ENCODE measurements around the gene ADGRD2.
"Not testable (repeated sequence)": the region's sequence is repeated elsewhere in the genome, so short reads cannot be mapped to it uniquely, and the experiment has no call there.

Gene ADGRD2

DNA sequence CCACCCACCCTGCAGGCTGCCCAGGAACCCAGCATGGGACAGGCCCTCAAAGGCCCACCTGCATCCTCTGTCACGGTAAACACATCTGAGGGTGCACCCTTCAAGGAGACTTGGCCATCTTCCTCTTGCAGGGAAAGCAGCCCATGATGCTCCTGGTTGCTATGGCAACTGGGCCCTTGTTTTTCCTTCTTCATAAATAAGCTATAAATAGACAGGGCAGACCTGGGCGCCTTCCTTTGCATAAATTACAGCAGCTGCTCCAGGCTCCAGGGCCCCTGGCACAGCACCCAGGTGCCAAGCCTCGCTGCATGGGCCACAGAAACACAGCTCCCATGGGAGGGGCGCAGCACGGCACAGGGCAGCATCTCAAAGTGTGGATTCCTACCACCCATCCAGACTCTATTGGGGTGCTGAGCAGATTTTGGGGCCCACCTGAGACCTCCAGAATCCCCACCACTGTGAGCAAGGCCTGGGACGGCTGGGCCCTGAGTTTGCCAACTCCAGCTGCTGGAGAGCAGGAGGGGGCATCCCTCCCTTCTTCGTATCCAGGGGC is 29.2 kb upstream of the ADGRD2 start:
- H3K27me3 ChIP-seq (ENCODE audit: control insufficient read depth in 1 of 2, insufficient read depth in 2 of 2, low read length in 2 of 2): no peaks in the 10 kb centered on the region
- no peak overlapping the region for H3K9ac ChIP-seq (ENCODE audit: low read length)
- H3K27ac ChIP-seq (ENCODE audit: low read depth, low read length): no peak overlapping the region
- no peaks in the 10 kb centered on the region for H3K36me3 ChIP-seq (ENCODE audit: insufficient read depth, low read length)
- H3K9me3 ChIP-seq (ENCODE audit: low read length): no peaks in the 10 kb centered on the region
- H3K4me3 ChIP-seq (ENCODE audit: low read depth in 1 of 2, low read length in 2 of 2): no peak overlapping the region
- peaks cover 14% of the 10 kb centered on the region for H3K4me1 ChIP-seq (ENCODE audit: insufficient read depth, low read length)

GRCh38 chr9:124423155-124423554 is 27.1 kb upstream of the ADGRD2 start:
- Histone ChIP-seq H3K9me3 (ENCODE audit: low read length) (no peaks in the 10 kb centered on the region), H3K9ac (ENCODE audit: low read length) (no peak overlapping the region), H3K27ac (ENCODE audit: low read depth, low read length) (no peak overlapping the region), H3K27me3 (ENCODE audit: control insufficient read depth in 1 of 2, insufficient read depth in 2 of 2, low read length in 2 of 2) (no peaks in the 10 kb centered on the region), H3K36me3 (ENCODE audit: insufficient read depth, low read length) (no peaks in the 10 kb centered on the region), H3K4me1 (ENCODE audit: insufficient read depth, low read length) (peaks cover 14% of the 10 kb centered on the region), H3K4me3 (ENCODE audit: low read depth in 1 of 2, low read length in 2 of 2) (no peak overlapping the region)

DNA sequence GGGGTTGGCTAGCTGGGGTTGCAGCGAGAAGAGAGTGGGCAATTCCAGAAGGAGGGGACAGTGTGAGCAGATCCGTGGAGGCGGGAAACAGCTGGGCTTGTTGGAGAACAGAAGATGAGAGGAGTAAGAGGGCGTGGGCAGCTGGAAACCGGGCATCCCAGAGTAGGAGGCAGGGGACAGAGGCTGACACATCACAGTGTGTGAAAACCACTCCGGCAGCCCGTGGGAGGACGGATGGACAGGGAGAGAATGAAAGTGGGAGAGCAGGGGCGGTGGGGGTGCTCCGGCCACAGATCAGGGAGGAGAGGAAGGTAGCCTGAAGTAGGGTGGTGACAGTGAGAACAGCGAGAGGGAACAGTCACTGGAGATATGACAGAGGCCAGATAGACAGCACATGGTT is 26.7 kb upstream of the ADGRD2 start:
- H3K27ac ChIP-seq (ENCODE audit: low read depth, low read length): no peak overlapping the region
- no peak overlapping the region for H3K9ac ChIP-seq (ENCODE audit: low read length)
- no peaks in the 10 kb centered on the region for H3K36me3 ChIP-seq (ENCODE audit: insufficient read depth, low read length)
- H3K9me3 ChIP-seq (ENCODE audit: low read length): no peaks in the 10 kb centered on the region
- peaks cover 14% of the 10 kb centered on the region for H3K4me1 ChIP-seq (ENCODE audit: insufficient read depth, low read length)
- H3K4me3 ChIP-seq (ENCODE audit: low read depth in 1 of 2, low read length in 2 of 2): no peak overlapping the region
- no peaks in the 10 kb centered on the region for H3K27me3 ChIP-seq (ENCODE audit: control insufficient read depth in 1 of 2, insufficient read depth in 2 of 2, low read length in 2 of 2)

DNA sequence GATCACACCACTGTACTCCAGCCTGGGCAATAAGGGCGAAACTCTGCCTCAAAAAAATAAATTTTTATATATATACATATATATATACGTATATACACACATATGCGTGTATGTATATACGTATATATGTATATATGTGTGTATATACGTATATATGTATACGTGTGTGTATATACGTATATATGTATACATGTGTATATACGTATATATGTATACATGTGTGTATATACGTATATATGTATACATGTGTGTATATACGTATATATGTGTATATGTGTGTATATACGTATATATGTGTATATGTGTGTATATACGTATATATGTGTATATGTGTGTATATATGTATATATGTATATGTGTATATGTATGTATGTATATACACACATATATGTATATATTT is 24.5 kb upstream of the ADGRD2 start:
- H3K9ac ChIP-seq (ENCODE audit: low read length); H3K4me3 ChIP-seq (ENCODE audit: low read depth in 1 of 2, low read length in 2 of 2); H3K9me3 ChIP-seq (ENCODE audit: low read length); H3K36me3 ChIP-seq (ENCODE audit: insufficient read depth, low read length); H3K27me3 ChIP-seq (ENCODE audit: control insufficient read depth in 1 of 2, insufficient read depth in 2 of 2, low read length in 2 of 2); H3K4me1 ChIP-seq (ENCODE audit: insufficient read depth, low read length); H3K27ac ChIP-seq (ENCODE audit: low read depth, low read length): not testable (repeated sequence)

- Histone ChIP-seq H3K27me3 (ENCODE audit: control insufficient read depth in 1 of 2, insufficient read depth in 2 of 2, low read length in 2 of 2) (no peaks in the 10 kb centered on the region), H3K9ac (ENCODE audit: low read length) (no peak overlapping the region), H3K4me1 (ENCODE audit: insufficient read depth, low read length) (no peaks in the 10 kb centered on the region), H3K27ac (ENCODE audit: low read depth, low read length) (no peak overlapping the region), H3K36me3 (ENCODE audit: insufficient read depth, low read length) (no peaks in the 10 kb centered on the region), H3K4me3 (ENCODE audit: low read depth in 1 of 2, low read length in 2 of 2) (no peak overlapping the region), H3K9me3 (ENCODE audit: low read length) (no peaks in the 10 kb centered on the region)
These were observed 23.9 kb upstream of the ADGRD2 start for GRCh38 chr9:124426361-124426760.

GRCh38 chr9:124427281-124427680 is 23.0 kb upstream of the ADGRD2 start:
- H3K4me1 ChIP-seq (ENCODE audit: insufficient read depth, low read length): no peaks in the 10 kb centered on the region
- H3K36me3 ChIP-seq (ENCODE audit: insufficient read depth, low read length): no peaks in the 10 kb centered on the region
- H3K27ac ChIP-seq (ENCODE audit: low read depth, low read length): no peak overlapping the region
- H3K9me3 ChIP-seq (ENCODE audit: low read length): no peaks in the 10 kb centered on the region
- H3K4me3 ChIP-seq (ENCODE audit: low read depth in 1 of 2, low read length in 2 of 2): no peak overlapping the region
- H3K27me3 ChIP-seq (ENCODE audit: control insufficient read depth in 1 of 2, insufficient read depth in 2 of 2, low read length in 2 of 2): no peaks in the 10 kb centered on the region
- H3K9ac ChIP-seq (ENCODE audit: low read length): no peak overlapping the region

GRCh38 chr9:124428751-124429529 is 21.3 kb upstream of the ADGRD2 start:
- Histone ChIP-seq H3K36me3 (ENCODE audit: insufficient read depth, low read length) (no peaks in the 10 kb centered on the region), H3K9me3 (ENCODE audit: low read length) (no peaks in the 10 kb centered on the region), H3K27me3 (ENCODE audit: control insufficient read depth in 1 of 2, insufficient read depth in 2 of 2, low read length in 2 of 2) (no peaks in the 10 kb centered on the region), H3K27ac (ENCODE audit: low read depth, low read length) (no peak overlapping the region), H3K4me1 (ENCODE audit: insufficient read depth, low read length) (no peaks in the 10 kb centered on the region), H3K4me3 (ENCODE audit: low read depth in 1 of 2, low read length in 2 of 2) (no peak overlapping the region), H3K9ac (ENCODE audit: low read length) (no peak overlapping the region)

- H3K36me3 ChIP-seq (ENCODE audit: insufficient read depth, low read length): no peaks in the 10 kb centered on the region
- no peaks in the 10 kb centered on the region for H3K4me1 ChIP-seq (ENCODE audit: insufficient read depth, low read length)
- H3K9me3 ChIP-seq (ENCODE audit: low read length): no peaks in the 10 kb centered on the region
- no peak overlapping the region for H3K27ac ChIP-seq (ENCODE audit: low read depth, low read length)
- H3K9ac ChIP-seq (ENCODE audit: low read length): no peak overlapping the region
- H3K4me3 ChIP-seq (ENCODE audit: low read depth in 1 of 2, low read length in 2 of 2): no peak overlapping the region
- H3K27me3 ChIP-seq (ENCODE audit: control insufficient read depth in 1 of 2, insufficient read depth in 2 of 2, low read length in 2 of 2): no peaks in the 10 kb centered on the region
These were observed 20.8 kb upstream of the ADGRD2 start for GRCh38 chr9:124429530-124429867.

DNA sequence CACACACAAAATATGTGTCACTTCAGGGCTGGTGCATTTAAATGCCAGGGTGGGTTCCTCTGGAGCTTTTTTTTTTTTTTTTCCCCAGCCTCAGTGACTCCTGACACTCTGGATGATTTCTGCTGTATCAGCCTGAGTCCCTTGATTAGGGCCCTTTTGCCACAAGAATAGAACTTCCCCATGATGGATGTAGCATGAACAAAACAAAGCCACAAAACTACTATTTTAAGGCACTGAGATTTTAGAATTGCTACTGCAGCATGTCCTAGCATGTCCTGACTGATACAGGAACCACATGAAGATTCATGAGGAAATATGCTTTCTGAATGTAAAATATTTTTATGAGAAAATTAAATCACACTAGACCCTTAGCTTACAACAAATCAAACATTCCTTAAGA is 13.9 kb upstream of the ADGRD2 start:
- H3K36me3 ChIP-seq (ENCODE audit: insufficient read depth, low read length): no peaks in the 10 kb centered on the region
- no peak overlapping the region for H3K4me3 ChIP-seq (ENCODE audit: low read depth in 1 of 2, low read length in 2 of 2)
- no peak overlapping the region for H3K27ac ChIP-seq (ENCODE audit: low read depth, low read length)
- no peak overlapping the region for H3K9ac ChIP-seq (ENCODE audit: low read length)
- no peaks in the 10 kb centered on the region for H3K9me3 ChIP-seq (ENCODE audit: low read length)
- H3K4me1 ChIP-seq (ENCODE audit: insufficient read depth, low read length): no peaks in the 10 kb centered on the region
- H3K27me3 ChIP-seq (ENCODE audit: control insufficient read depth in 1 of 2, insufficient read depth in 2 of 2, low read length in 2 of 2): peaks cover 0 to 4% of the 10 kb centered on the region in 2 donors

- H3K9ac ChIP-seq (ENCODE audit: low read length): no peak overlapping the region
- H3K4me3 ChIP-seq (ENCODE audit: low read depth in 1 of 2, low read length in 2 of 2): no peak overlapping the region
- H3K9me3 ChIP-seq (ENCODE audit: low read length): no peaks in the 10 kb centered on the region
- no peaks in the 10 kb centered on the region for H3K4me1 ChIP-seq (ENCODE audit: insufficient read depth, low read length)
- H3K36me3 ChIP-seq (ENCODE audit: insufficient read depth, low read length): no peaks in the 10 kb centered on the region
- H3K27ac ChIP-seq (ENCODE audit: low read depth, low read length): no peak overlapping the region
- H3K27me3 ChIP-seq (ENCODE audit: control insufficient read depth in 1 of 2, insufficient read depth in 2 of 2, low read length in 2 of 2): peaks cover 0 to 4% of the 10 kb centered on the region in 2 donors
These were observed 13.2 kb upstream of the ADGRD2 start for GRCh38 chr9:124437086-124437485.

GRCh38 chr9:124438091-124438490 is 12.2 kb upstream of the ADGRD2 start:
- Histone ChIP-seq H3K27ac (ENCODE audit: low read depth, low read length) (no peak overlapping the region), H3K4me1 (ENCODE audit: insufficient read depth, low read length) (no peaks in the 10 kb centered on the region), H3K4me3 (ENCODE audit: low read depth in 1 of 2, low read length in 2 of 2) (no peak overlapping the region), H3K9me3 (ENCODE audit: low read length) (no peaks in the 10 kb centered on the region), H3K27me3 (ENCODE audit: control insufficient read depth in 1 of 2, insufficient read depth in 2 of 2, low read length in 2 of 2) (peaks cover 0 to 4% of the 10 kb centered on the region in 2 donors), H3K36me3 (ENCODE audit: insufficient read depth, low read length) (no peaks in the 10 kb centered on the region), H3K9ac (ENCODE audit: low read length) (no peak overlapping the region)

DNA sequence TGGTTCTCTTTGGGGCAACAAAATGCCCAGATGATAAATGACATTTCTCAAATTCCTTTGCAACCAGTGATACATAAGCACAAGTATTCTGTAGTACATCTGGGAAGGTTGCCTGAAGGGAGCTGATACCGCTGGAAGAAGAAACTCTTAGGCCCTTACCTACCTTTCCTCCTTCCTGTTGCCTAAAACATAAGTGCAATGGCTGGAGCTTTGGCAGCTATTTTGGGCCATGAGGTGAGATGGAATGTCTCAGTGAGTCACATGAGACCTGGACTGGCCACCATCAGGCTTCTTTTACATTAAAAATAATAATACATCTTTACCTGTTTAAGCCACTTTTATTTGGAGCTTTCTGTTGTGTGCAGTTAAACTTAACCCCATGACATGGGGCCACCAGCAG is 11.2 kb upstream of the ADGRD2 start:
- Histone ChIP-seq H3K4me3 (ENCODE audit: low read depth in 1 of 2, low read length in 2 of 2) (no peak overlapping the region), H3K4me1 (ENCODE audit: insufficient read depth, low read length) (no peaks in the 10 kb centered on the region), H3K27ac (ENCODE audit: low read depth, low read length) (no peak overlapping the region), H3K27me3 (ENCODE audit: control insufficient read depth in 1 of 2, insufficient read depth in 2 of 2, low read length in 2 of 2) (peaks cover 0 to 4% of the 10 kb centered on the region in 2 donors), H3K9me3 (ENCODE audit: low read length) (no peaks in the 10 kb centered on the region), H3K9ac (ENCODE audit: low read length) (no peak overlapping the region), H3K36me3 (ENCODE audit: insufficient read depth, low read length) (no peaks in the 10 kb centered on the region)

Data from muscle layer of colon (tissue), 2 donors.